Esophagus muscularis mucosa (tissue), 2 donors: ENCODE data around the gene CNTNAP2.

Source experiments
- POLR2A ChIP-seq: fragments of 450-650 bp; IDR thresholded peaks from one replicate; pipeline ENCODE4 v1.6.1; 2017; ENCODE audit warnings: antibody characterized with exemption, moderate library complexity, mild to moderate bottlenecking, low read depth
- POLR2AphosphoS5 ChIP-seq, 2 donors: sonication (generic); formaldehyde crosslinking; IDR thresholded peaks; one replicate each; pipeline ENCODE4 v1.6.1; 2017; ENCODE audit warnings: antibody characterized with exemption in 2 of 2

GRCh38 chr7:148031811-148032210 lies 1915.2 kb downstream of the CNTNAP2 start:
- TF ChIP-seq POLR2A (no peak), POLR2AphosphoS5 (IDR thresholded peaks at IDR 0.05) (no peak)
